ENCODE measurements around the gene IFNAR2. TPM values are rescaled to one million over a fixed set of nuclear protein-coding genes. Genes with fewer than 3 reads are reported as not detected.
A peak's percentile ranks its signal among the peaks of the same experiment; 100 is the strongest.
"Not testable (repeated sequence)": the region's sequence is repeated elsewhere in the genome, so short reads cannot be mapped to it uniquely, and the experiment has no call there.

Gene IFNAR2
- polyA plus RNA-seq, 3 donors: 47.7 to 79.8 (median 59.5) TPM

DNA sequence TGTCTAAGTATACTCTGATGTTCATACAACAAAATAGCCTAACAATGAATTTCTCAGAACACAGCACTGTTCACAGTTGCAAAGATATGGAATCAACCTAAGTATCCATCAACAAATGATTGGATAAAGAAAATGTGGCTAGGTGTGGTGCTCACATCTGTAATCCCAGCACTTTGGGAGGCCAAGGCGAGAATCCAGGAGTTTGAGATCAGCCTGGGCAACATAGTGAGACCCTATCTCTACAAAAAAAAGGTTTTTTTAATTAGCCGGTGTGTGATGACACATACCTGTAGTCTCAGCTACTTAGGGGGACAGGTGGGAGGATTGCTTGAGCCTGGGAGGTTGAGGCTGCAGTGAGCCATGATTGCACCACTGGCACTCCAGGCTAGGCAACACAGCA lies 10.7 kb downstream of the IFNAR2 start:
- peaks cover 60% of the 10 kb centered on the region for H3K4me1 Mint-ChIP-seq
- no peaks in the 10 kb centered on the region for H3K27me3 ChIP-seq (ENCODE audit: control insufficient read depth in 2 of 2, insufficient read depth in 2 of 2, low read length in 2 of 2)
- no peaks in the 10 kb centered on the region for H3K9me3 Mint-ChIP-seq

DNA sequence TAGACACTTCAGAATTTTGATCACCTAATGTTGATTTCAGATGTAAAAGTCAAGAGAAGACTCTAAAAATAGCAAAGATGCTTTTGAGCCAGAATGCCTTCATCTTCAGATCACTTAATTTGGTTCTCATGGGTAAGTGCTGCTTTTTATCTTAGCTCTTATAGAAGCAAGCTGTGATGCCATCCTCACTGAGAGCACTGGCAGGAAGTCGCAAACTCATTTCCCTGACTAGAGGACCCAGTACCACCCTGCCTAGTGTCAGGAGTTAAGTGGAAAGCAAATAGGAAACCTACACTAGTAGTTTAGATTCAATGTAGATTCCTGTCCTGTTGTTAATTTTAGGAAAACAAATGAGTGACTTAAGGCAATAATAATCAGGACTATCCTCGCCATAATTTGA lies 12.1 kb downstream of the IFNAR2 start:
- Histone ChIP-seq H3K9ac (ENCODE audit: insufficient read depth, low read length, poor library complexity, severe bottlenecking) (no peak overlapping the region), H3K4me1 (ENCODE audit: control insufficient read depth in 1 of 2, insufficient read depth in 2 of 2, low read length in 2 of 2) (peaks cover 51 to 67% of the 10 kb centered on the region in 2 donors), H3K79me2 (ENCODE audit: insufficient read depth, low read length) (peaks cover 97% of the 10 kb centered on the region), H3K4me2 (replicated peaks; ENCODE audit: extremely low read depth, low read length, poor library complexity, severe bottlenecking) (no peak overlapping the region), H3K27me3 (ENCODE audit: control insufficient read depth in 2 of 2, insufficient read depth in 2 of 2, low read length in 2 of 2) (no peaks in the 10 kb centered on the region), H3K9me3 (replicated peaks in 1 of 2; ENCODE audit: control insufficient read depth in 1 of 2, insufficient read depth in 1 of 2, low read length in 2 of 2) (no peaks in the 10 kb centered on the region), H2AFZ (ENCODE audit: insufficient read depth, low read depth, low read length, poor library complexity, severe bottlenecking) (no peak overlapping the region), H4K20me1 (ENCODE audit: insufficient read depth, low read length) (peaks cover 80% of the 10 kb centered on the region), H3K36me3 (replicated peaks in 1 of 2; ENCODE audit: control insufficient read depth in 1 of 2, insufficient read depth in 2 of 2, low read length in 2 of 2) (peaks cover 24 to 57% of the 10 kb centered on the region in 2 donors), H3K27ac (ENCODE audit: low read depth in 1 of 2, low read length in 2 of 2) (peak overlapping the region in 1 of 2 donors; percentile 52), H3K4me3 (replicated peaks in 1 of 3; ENCODE audit: low read depth in 2 of 3, low read length in 3 of 3) (no peak overlapping the region)
- Mint-ChIP-seq H3K36me3 (peaks cover 64 to 67% of the 10 kb centered on the region in 2 donors), H3K9me3 (no peaks in the 10 kb centered on the region), H3K4me3 (no peak overlapping the region), H3K27ac (peak overlapping the region in 3 of 7 donors; percentile 27 to 69 (median 57)), H3K27me3 (ENCODE audit: low read depth in 3 of 3) (peaks cover 0 to 3% (median 2%) of the 10 kb centered on the region in 3 donors), H3K4me1 (peaks cover 62% of the 10 kb centered on the region)
- WGBS (ENCODE audit: insufficient coverage): no CpG with 5 or more reads among the region's 2 CpGs
- intact Hi-C loops (cut with micrococcal nuclease): no loop called here
- TF ChIP-seq, protein P1, sequence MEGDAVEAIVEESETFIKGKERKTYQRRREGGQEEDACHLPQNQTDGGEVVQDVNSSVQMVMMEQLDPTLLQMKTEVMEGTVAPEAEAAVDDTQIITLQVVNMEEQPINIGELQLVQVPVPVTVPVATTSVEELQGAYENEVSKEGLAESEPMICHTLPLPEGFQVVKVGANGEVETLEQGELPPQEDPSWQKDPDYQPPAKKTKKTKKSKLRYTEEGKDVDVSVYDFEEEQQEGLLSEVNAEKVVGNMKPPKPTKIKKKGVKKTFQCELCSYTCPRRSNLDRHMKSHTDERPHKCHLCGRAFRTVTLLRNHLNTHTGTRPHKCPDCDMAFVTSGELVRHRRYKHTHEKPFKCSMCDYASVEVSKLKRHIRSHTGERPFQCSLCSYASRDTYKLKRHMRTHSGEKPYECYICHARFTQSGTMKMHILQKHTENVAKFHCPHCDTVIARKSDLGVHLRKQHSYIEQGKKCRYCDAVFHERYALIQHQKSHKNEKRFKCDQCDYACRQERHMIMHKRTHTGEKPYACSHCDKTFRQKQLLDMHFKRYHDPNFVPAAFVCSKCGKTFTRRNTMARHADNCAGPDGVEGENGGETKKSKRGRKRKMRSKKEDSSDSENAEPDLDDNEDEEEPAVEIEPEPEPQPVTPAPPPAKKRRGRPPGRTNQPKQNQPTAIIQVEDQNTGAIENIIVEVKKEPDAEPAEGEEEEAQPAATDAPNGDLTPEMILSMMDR (IDR thresholded peaks at IDR 0.05): no peak
- DNase-seq: no peak

More for the DNA sequence above, 10.7 kb downstream of the IFNAR2 start:
- Mint-ChIP-seq H3K27me3 (ENCODE audit: low read depth in 3 of 3) (peaks cover 0 to 3% (median 2%) of the 10 kb centered on the region in 3 donors), H3K36me3 (peaks cover 60 to 61% of the 10 kb centered on the region in 2 donors), H3K4me3 (no peak overlapping the region), H3K27ac (peak overlapping the region in 1 of 7 donors; percentile 46)
- TF ChIP-seq, protein P1 (IDR thresholded peaks at IDR 0.05): no peak
- Histone ChIP-seq H3K4me1 (ENCODE audit: control insufficient read depth in 1 of 2, insufficient read depth in 2 of 2, low read length in 2 of 2) (peaks cover 51 to 70% of the 10 kb centered on the region in 2 donors), H4K20me1 (ENCODE audit: insufficient read depth, low read length) (peaks cover 80% of the 10 kb centered on the region), H2AFZ (ENCODE audit: insufficient read depth, low read depth, low read length, poor library complexity, severe bottlenecking) (no peak overlapping the region), H3K9me3 (replicated peaks in 1 of 2; ENCODE audit: control insufficient read depth in 1 of 2, insufficient read depth in 1 of 2, low read length in 2 of 2) (no peaks in the 10 kb centered on the region), H3K4me2 (replicated peaks; ENCODE audit: extremely low read depth, low read length, poor library complexity, severe bottlenecking) (no peak overlapping the region), H3K79me2 (ENCODE audit: insufficient read depth, low read length) (peaks cover 96% of the 10 kb centered on the region), H3K4me3 (replicated peaks in 1 of 3; ENCODE audit: low read depth in 2 of 3, low read length in 3 of 3) (no peak overlapping the region), H3K9ac (ENCODE audit: insufficient read depth, low read length, poor library complexity, severe bottlenecking) (no peak overlapping the region), H3K27ac (ENCODE audit: low read depth in 1 of 2, low read length in 2 of 2) (no peak overlapping the region), H3K36me3 (replicated peaks in 1 of 2; ENCODE audit: control insufficient read depth in 1 of 2, insufficient read depth in 2 of 2, low read length in 2 of 2) (peaks cover 16 to 52% of the 10 kb centered on the region in 2 donors)
- DNase-seq: no peak
- intact Hi-C loops (cut with micrococcal nuclease): no loop called here
- no CpG with 5 or more reads among the region's 2 CpGs for WGBS (ENCODE audit: insufficient coverage)

DNA sequence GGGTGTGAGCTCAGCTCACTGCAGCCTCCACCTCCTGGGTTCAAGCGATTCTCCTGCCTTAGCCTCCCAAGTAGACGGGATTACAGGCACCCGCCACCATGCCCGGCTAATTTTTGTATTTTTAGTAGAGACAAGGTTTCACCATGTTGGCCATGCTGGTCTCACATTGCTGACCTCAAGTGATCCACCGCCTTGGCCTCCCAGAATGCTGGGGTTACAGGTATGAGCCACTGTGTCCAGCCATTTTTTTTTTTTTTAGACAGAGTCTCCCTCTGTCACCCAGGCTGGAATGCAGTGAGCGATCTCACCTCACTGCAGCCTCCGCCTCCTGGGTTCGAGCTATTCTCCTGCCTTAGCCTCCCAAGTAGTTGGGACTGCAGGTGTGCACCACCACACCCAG lies 13.1 kb downstream of the IFNAR2 start:
- intact Hi-C loops (cut with micrococcal nuclease); H3K4me3 Mint-ChIP-seq; H3K4me3 ChIP-seq (replicated peaks in 1 of 3; ENCODE audit: low read depth in 2 of 3, low read length in 3 of 3); H3K9ac ChIP-seq (ENCODE audit: insufficient read depth, low read length, poor library complexity, severe bottlenecking); H3K9me3 ChIP-seq (replicated peaks in 1 of 2; ENCODE audit: control insufficient read depth in 1 of 2, insufficient read depth in 1 of 2, low read length in 2 of 2); H3K9me3 Mint-ChIP-seq; H3K4me2 ChIP-seq (replicated peaks; ENCODE audit: extremely low read depth, low read length, poor library complexity, severe bottlenecking); DNase-seq; H2AFZ ChIP-seq (ENCODE audit: insufficient read depth, low read depth, low read length, poor library complexity, severe bottlenecking); H3K27me3 ChIP-seq (ENCODE audit: control insufficient read depth in 2 of 2, insufficient read depth in 2 of 2, low read length in 2 of 2); H3K27me3 Mint-ChIP-seq (ENCODE audit: low read depth in 3 of 3): not testable (repeated sequence)
- Mint-ChIP-seq H3K36me3 (peaks cover 65 to 71% of the 10 kb centered on the region in 2 donors), H3K27ac (peak overlapping the region in 5 of 7 donors; percentile 6 to 83 (median 50)), H3K4me1 (peaks cover 56% of the 10 kb centered on the region)
- whole genome bisulfite sequencing (ENCODE audit: insufficient coverage): 92% methylated on average over 1 of the region's 8 CpGs
- peaks cover 43 to 58% of the 10 kb centered on the region in 2 donors for H3K4me1 ChIP-seq (ENCODE audit: control insufficient read depth in 1 of 2, insufficient read depth in 2 of 2, low read length in 2 of 2)
- H4K20me1 ChIP-seq (ENCODE audit: insufficient read depth, low read length): peaks cover 78% of the 10 kb centered on the region
- H3K27ac ChIP-seq (ENCODE audit: low read depth in 1 of 2, low read length in 2 of 2): peak overlapping the region in 1 of 2 donors; percentile 80
- H3K79me2 ChIP-seq (ENCODE audit: insufficient read depth, low read length): peaks cover 96% of the 10 kb centered on the region
- H3K36me3 ChIP-seq (replicated peaks in 1 of 2; ENCODE audit: control insufficient read depth in 1 of 2, insufficient read depth in 2 of 2, low read length in 2 of 2): peaks cover 33 to 66% of the 10 kb centered on the region in 2 donors
